AG10803 (cell line): ENCODE data around the gene COQ3.

Experiments
- DNase-seq: peaks from one replicate; pipeline ENCODE4 v3.0.0; 2010; ENCODE audit warnings: low read depth
- H3K4me3 ChIP-seq: 2 replicates; pipeline ENCODE4 v1.5.1; 2011; ENCODE audit warnings: mild to moderate bottlenecking, low read length, control low read depth
- TF ChIP-seq, protein P1 (sequence below): conservative IDR thresholded peaks from 2 replicates; pipeline ENCODE4 v1.5.1; 2011; ENCODE audit warnings: mild to moderate bottlenecking, low read length, control low read depth, inconsistent platforms

Gene COQ3, protein sequence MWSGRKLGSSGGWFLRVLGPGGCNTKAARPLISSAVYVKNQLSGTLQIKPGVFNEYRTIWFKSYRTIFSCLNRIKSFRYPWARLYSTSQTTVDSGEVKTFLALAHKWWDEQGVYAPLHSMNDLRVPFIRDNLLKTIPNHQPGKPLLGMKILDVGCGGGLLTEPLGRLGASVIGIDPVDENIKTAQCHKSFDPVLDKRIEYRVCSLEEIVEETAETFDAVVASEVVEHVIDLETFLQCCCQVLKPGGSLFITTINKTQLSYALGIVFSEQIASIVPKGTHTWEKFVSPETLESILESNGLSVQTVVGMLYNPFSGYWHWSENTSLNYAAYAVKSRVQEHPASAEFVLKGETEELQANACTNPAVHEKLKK

DNA sequence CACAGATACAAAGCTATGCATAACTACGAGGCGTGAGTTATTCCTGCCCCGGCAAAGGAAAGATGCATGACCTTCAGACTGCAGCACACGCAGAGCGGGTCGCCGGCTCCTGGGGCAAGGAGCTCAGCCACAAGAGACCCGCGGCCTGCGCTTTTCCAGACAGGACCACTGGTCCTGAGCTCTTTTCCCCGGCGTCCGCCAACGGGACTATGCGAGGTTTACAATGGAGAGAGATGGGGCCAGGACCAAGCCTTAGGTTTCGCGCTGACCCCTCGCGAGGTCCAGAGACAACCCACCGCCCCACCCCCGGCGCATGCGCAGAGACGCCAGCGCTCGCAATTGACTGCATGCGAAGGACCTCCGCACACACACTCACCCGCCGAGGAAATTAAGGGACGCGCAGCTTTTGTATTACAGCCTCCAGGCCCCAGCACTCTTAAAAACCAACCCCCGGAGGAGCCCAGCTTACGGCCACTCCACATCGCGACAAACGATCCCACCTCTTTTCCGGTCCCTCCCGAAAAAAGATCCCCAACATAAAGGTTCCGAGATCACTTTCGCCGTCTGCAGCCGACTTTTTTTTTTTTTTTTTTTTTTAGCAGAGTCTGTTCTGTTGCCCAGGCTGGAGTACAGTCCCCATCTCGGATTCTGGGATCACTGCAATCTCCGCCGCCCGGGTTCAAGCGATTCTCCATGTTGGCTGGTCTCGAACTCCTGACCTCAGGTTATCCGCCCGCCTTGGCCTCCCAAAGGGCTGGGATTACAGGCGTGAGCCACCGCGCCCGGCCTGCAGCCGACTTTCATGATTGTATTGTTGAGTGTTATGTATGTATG lies at the start of gene COQ3:
Gene COQ3 (minus strand): TSS at position 498 of the 834 bp plus-strand sequence. CDS start 16 bp downstream, at position 482.
- TF ChIP-seq, protein P1, sequence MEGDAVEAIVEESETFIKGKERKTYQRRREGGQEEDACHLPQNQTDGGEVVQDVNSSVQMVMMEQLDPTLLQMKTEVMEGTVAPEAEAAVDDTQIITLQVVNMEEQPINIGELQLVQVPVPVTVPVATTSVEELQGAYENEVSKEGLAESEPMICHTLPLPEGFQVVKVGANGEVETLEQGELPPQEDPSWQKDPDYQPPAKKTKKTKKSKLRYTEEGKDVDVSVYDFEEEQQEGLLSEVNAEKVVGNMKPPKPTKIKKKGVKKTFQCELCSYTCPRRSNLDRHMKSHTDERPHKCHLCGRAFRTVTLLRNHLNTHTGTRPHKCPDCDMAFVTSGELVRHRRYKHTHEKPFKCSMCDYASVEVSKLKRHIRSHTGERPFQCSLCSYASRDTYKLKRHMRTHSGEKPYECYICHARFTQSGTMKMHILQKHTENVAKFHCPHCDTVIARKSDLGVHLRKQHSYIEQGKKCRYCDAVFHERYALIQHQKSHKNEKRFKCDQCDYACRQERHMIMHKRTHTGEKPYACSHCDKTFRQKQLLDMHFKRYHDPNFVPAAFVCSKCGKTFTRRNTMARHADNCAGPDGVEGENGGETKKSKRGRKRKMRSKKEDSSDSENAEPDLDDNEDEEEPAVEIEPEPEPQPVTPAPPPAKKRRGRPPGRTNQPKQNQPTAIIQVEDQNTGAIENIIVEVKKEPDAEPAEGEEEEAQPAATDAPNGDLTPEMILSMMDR: no peak; the same call in 1 of the 2 replicates
- H3K4me3 ChIP-seq: peak within 1 kb of the TSS; percentile 89

DNA sequence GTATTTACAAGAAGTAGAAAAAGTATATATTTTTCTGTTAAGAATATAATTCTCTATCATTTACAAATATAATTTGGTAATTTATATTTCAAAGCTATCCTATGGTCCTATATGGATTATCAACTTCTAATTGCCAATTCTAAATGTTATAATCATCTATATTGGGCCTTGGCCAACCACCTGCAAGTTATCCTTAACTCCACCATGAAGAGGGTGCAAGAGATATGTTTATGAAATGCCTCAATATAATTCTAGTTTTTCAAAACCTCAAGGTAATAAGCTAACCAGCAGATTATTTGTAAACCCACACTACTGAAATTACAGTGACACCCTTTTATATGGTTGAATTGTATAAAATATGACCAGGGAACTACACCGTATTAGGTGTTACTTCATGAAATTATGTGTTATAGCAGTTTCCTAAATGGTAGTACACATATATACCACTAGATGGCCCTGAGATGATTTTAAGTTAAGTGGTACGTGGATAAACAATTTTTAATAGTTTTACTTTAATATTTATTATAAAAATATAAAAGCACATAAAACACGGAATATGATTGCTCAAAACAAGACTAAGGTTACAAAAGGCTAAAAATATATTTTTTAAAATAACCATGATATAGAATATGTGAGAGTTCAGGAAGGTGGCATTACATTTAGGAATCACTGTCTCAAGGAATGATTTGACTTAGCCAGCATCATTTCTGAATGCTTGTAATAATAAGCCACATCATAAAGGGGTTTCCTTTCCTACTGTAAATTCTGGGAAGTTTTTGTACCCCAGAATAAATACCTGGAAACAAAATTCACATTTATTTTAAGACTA lies 40.9 kb upstream of the COQ3 start:
- H3K4me3 ChIP-seq: no peak overlapping the region
- TF ChIP-seq, protein P1: peak; percentile 70
- DNase-seq: peak; percentile 37

More for the DNA sequence above, at the start of gene COQ3:
- peak; percentile 73 for DNase-seq

DNA sequence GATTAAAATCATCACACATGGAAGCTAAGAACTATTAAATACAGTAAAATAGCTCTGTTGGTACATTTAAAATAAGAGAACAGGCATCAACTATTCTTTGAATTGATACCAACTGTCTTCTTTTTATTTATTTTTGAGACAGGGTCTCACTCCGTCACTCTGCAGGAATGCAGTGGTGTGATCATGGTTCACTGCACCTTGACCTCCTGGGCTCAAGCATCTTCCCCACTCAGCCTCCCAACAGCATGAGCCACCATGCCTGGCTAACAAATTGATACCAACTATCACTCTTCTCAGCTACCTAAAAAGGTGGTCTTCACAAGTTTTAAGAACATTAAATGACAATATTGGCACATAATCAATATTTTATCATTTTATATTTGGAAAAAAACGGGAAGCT lies 38.9 kb upstream of the COQ3 start:
- TF ChIP-seq, protein P1: no peak
- no peak overlapping the region for H3K4me3 ChIP-seq
- DNase-seq: no peak

DNA sequence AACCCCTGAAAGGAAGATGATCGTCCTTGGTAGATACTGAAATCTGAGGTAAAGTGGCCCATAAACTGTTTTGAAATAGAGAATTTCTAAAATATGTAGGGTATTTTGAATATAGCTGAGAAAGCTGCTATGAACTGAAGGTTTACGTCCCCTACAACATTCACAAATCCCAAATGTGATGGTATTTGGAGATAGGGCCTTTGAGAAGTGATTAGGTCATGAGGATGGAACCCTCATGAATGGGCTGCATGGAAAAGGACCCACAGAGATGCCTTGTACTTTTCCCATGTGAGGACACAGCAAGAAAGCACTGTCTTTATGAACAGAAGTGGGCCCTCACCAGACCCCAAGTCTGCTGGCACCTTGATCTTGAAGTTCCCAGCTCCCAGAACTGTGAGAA lies 37.9 kb upstream of the COQ3 start:
- TF ChIP-seq, protein P1: no peak
- no peak overlapping the region for H3K4me3 ChIP-seq
- no peak for DNase-seq

DNA sequence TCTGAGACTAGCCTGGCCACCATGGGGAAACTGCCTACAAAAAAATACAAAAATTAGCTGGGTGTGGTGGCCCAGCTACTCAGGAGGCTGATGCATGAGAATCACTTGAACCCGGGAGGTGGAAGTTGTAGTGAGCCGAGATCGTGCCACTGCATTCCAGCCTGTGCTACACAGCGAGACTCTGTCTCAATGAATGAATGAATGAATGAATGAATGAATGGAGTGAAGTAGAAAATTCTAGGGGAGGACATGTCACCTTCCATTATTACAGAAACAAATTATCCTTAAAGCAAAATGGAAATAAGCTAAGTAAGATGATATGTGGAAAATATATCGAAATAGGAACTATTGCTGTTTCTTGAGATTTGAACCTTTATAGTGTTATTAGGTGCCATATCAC lies 34.0 kb upstream of the COQ3 start:
- TF ChIP-seq, protein P1: no peak
- no peak overlapping the region for H3K4me3 ChIP-seq
- no peak for DNase-seq

DNA sequence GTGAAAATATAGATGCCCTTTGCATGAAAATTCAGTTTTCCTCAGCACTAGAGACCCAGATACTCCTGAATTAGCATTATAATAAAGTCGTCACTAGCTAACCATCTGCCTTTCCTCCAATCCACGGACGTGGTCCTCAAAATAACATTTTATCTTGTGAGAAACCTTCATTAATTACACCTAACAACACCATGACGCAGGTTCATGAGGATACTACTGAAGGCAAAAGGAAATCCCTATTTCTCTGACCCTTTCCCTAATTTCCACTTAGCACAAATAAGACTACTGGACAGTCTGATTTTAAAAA lies 32.4 kb upstream of the COQ3 start:
- TF ChIP-seq, protein P1: no peak
- peak overlapping the region; percentile 94 for H3K4me3 ChIP-seq
- no peak for DNase-seq
